ENCODE results near the gene DLL1. TPM values are rescaled to one million over a fixed set of nuclear protein-coding genes. Genes with fewer than 3 reads are reported as not detected.

The DLL1 gene
- total RNA-seq, 1 experiment from 2014 or later, result 2.8 TPM

GRCh38 chr6:170277893-170278742 lies 12.8 kb downstream of the DLL1 start:
- peaks cover 37% of the 10 kb centered on the region for H3K27me3 Mint-ChIP-seq (ENCODE audit: low read depth)
- peaks cover 0 to 8% (median 4%) of the 10 kb centered on the region in 3 experiments; a peak in 2 of 7 replicates for H3K36me3 Mint-ChIP-seq (ENCODE audit: insufficient read depth in 1 of 3, low read depth in 3 of 3)
- H3K23me2 ChIP-seq (ENCODE audit: insufficient read length, low read depth, low read length, poor library complexity, severe bottlenecking), result no peaks in the 10 kb centered on the region
- H3T11ph ChIP-seq (ENCODE audit: low read length), result no peak overlapping the region
- H2AFZ ChIP-seq (ENCODE audit: low read length), result no peak overlapping the region
- H3K27ac Mint-ChIP-seq, result no peak overlapping the region
- peaks cover 3% of the 10 kb centered on the region; the same call in 1 of the 2 replicates for H3K4me1 ChIP-seq (ENCODE audit: insufficient read depth, low read length)
- H3K9ac ChIP-seq (ENCODE audit: extremely low read depth, insufficient read length, low read length), result no peak overlapping the region
- no peaks in the 10 kb centered on the region for H4K20me1 ChIP-seq (ENCODE audit: control insufficient read depth, insufficient read depth, insufficient read length)
- no peak overlapping the region for H3K27ac ChIP-seq (ENCODE audit: insufficient read length, low read depth, low read length)
- H2BK20ac ChIP-seq (ENCODE audit: low read depth, low read length, poor library complexity, severe bottlenecking), result no peak overlapping the region
- H3K9me3 ChIP-seq (ENCODE audit: control insufficient read depth, low read depth, low read length), result no peaks in the 10 kb centered on the region
- H2AK5ac ChIP-seq (ENCODE audit: insufficient read length, low read length), result no peak overlapping the region
- H3K14ac ChIP-seq (ENCODE audit: insufficient read depth, low read length), result no peak overlapping the region
- no peak overlapping the region for H3K56ac ChIP-seq (ENCODE audit: insufficient read length, low read depth, low read length)
- H3K23ac ChIP-seq (ENCODE audit: insufficient read length, low read depth, low read length), result no peak overlapping the region
- DNase-seq, result no peak
- no peaks in the 10 kb centered on the region for H3K27me3 ChIP-seq (ENCODE audit: insufficient read depth, low read length)
- WGBS (ENCODE audit: extremely low coverage, insufficient read length, low lambda C conversion rate), result no CpG with 5 or more reads among the region's 8 CpGs
- H3K4me3 Mint-ChIP-seq, result no peak overlapping the region
- peaks cover 5 to 23% of the 10 kb centered on the region in 2 experiments; a peak in 3 of 4 replicates for H3K4me1 Mint-ChIP-seq
- no peak overlapping the region for H3K4me2 ChIP-seq (ENCODE audit: insufficient read depth, insufficient read length, low read length)
- H4K91ac ChIP-seq (ENCODE audit: insufficient read length, low read depth, low read length), result no peak overlapping the region
- TF ChIP-seq CTCF (conservative IDR thresholded peaks at IDR 0.05), result peak; percentile 30; the same call in 2 of the 3 replicates
- no peak overlapping the region for H2BK120ac ChIP-seq (ENCODE audit: low read depth, low read length, poor library complexity, severe bottlenecking)
- H3K18ac ChIP-seq (ENCODE audit: insufficient read length, low read depth, low read length), result no peak overlapping the region
- no peak overlapping the region for H2BK15ac ChIP-seq (ENCODE audit: low read depth, low read length)
- H3K4ac ChIP-seq (ENCODE audit: low read depth, low read length), result no peak overlapping the region
- H3K79me1 ChIP-seq (ENCODE audit: insufficient read depth, low read depth, low read length, poor library complexity, severe bottlenecking), result no peaks in the 10 kb centered on the region
- no peak overlapping the region for H4K5ac ChIP-seq (ENCODE audit: insufficient read length, low read depth, low read length)
- no peaks in the 10 kb centered on the region for H3K9me3 Mint-ChIP-seq
- no peak overlapping the region for H2BK12ac ChIP-seq (ENCODE audit: insufficient read length, low read depth, low read length)
- H2BK5ac ChIP-seq (ENCODE audit: insufficient read length, low read length), result no peak overlapping the region
- no peak overlapping the region for H4K8ac ChIP-seq (replicated peaks; ENCODE audit: insufficient read length, low read depth, low read length)
- no peaks in the 10 kb centered on the region for H3K79me2 ChIP-seq (ENCODE audit: insufficient read depth, low read length)
